Gastroesophageal sphincter (tissue), 3 donors: ENCODE data around the gene PARP8.

Experiments used
- EP300 ChIP-seq: sonication (generic); formaldehyde crosslinking; IDR thresholded peaks from one replicate; pipeline ENCODE4 v1.6.1; 2017; ENCODE audit warnings: antibody characterized with exemption, mild to moderate bottlenecking
- POLR2A ChIP-seq, 2 donors: fragments of 450-650 bp; IDR thresholded peaks; one replicate each; pipeline ENCODE4 v1.6.1; 2017; ENCODE audit warnings: antibody characterized with exemption in 2 of 2, mild to moderate bottlenecking in 2 of 2, moderate library complexity in 1 of 2
- POLR2AphosphoS5 ChIP-seq: sonication (generic); formaldehyde crosslinking; IDR thresholded peaks from one replicate; pipeline ENCODE4 v1.6.1; 2017; ENCODE audit warnings: antibody characterized with exemption
- TF ChIP-seq, protein P1 (sequence below), 4 experiments: fragments of 200-600 bp in 2 of 4; fragments of 450-650 bp in 2 of 4; sonication (generic) in 1 of 4; IDR thresholded peaks; one replicate each; pipeline ENCODE4 v1.5.1; 2017 to 2019; ENCODE audit warnings: antibody characterized with exemption in 4 of 4, mild to moderate bottlenecking in 2 of 4, moderate library complexity in 2 of 4

DNA sequence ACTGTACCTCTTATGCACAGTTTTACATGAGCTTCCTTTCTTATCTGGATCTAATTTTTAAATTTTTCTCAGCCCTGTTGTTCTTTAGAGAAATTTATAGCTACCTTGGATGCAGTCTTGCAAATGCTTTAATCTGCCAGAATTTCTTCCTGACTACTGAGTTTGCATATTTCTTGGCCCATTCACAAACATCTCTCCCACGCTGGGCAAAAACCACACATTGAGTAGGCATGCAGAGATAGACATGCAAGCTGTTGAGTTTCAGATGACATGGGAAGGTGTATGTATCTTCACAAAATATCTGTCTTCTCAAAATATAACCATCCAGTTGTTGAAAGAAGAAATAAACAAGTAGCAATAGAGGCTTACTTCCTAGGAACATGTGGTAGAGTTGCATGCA lies 101.2 kb downstream of the PARP8 start:
- TF ChIP-seq, protein P1, sequence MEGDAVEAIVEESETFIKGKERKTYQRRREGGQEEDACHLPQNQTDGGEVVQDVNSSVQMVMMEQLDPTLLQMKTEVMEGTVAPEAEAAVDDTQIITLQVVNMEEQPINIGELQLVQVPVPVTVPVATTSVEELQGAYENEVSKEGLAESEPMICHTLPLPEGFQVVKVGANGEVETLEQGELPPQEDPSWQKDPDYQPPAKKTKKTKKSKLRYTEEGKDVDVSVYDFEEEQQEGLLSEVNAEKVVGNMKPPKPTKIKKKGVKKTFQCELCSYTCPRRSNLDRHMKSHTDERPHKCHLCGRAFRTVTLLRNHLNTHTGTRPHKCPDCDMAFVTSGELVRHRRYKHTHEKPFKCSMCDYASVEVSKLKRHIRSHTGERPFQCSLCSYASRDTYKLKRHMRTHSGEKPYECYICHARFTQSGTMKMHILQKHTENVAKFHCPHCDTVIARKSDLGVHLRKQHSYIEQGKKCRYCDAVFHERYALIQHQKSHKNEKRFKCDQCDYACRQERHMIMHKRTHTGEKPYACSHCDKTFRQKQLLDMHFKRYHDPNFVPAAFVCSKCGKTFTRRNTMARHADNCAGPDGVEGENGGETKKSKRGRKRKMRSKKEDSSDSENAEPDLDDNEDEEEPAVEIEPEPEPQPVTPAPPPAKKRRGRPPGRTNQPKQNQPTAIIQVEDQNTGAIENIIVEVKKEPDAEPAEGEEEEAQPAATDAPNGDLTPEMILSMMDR (IDR thresholded peaks at IDR 0.05), result no peak
- TF ChIP-seq POLR2A (IDR thresholded peaks at IDR 0.05) (no peak), EP300 (no peak), POLR2AphosphoS5 (no peak)
